Thymus (tissue), 11 donors: ENCODE results near the gene PRG3. TPM values are rescaled to one million over a fixed set of nuclear protein-coding genes. Genes with fewer than 3 reads are reported as not detected.

ENCODE experiments used
- DNase-seq, 9 donors: peaks; one replicate each; pipeline ENCODE4 v3.0.0-alpha.2; 2013; ENCODE audit warnings: low spot score in 9 of 9, low read depth in 6 of 9, missing footprints in 1 of 9
- H3K27ac ChIP-seq, 2 donors: one replicate each; pipeline ENCODE4 v1.5.1; 2013; ENCODE audit warnings: control low read depth in 1 of 2, low read depth in 1 of 2, low read length in 1 of 2, mild to moderate bottlenecking in 1 of 2, moderate library complexity in 1 of 2
- H3K27me3 ChIP-seq, 2 donors: one replicate each; pipeline ENCODE4 v1.5.1; 2013; ENCODE audit warnings: low read length in 1 of 2; ENCODE audit not compliant: control insufficient read depth in 2 of 2, insufficient read depth in 1 of 2
- H3K36me3 ChIP-seq, 2 donors: one replicate each; pipeline ENCODE4 v1.5.1; 2013; ENCODE audit warnings: low read length in 1 of 2, mild to moderate bottlenecking in 1 of 2, moderate library complexity in 1 of 2; ENCODE audit not compliant: control insufficient read depth in 2 of 2, insufficient read depth in 2 of 2
- H3K4me1 ChIP-seq, 2 donors: one replicate each; pipeline ENCODE4 v1.5.1; 2013; ENCODE audit warnings: low read length in 2 of 2; ENCODE audit not compliant: control insufficient read depth in 2 of 2, insufficient read depth in 2 of 2
- H3K4me3 ChIP-seq, 2 donors: one replicate each; pipeline ENCODE4 v1.5.1; 2013; ENCODE audit warnings: low read length in 2 of 2, control low read depth in 1 of 2, mild to moderate bottlenecking in 1 of 2
- H3K9me3 ChIP-seq, 2 donors: one replicate each; pipeline ENCODE4 v1.5.1; 2013; ENCODE audit warnings: low read length in 1 of 2, mild to moderate bottlenecking in 1 of 2; ENCODE audit not compliant: control insufficient read depth in 2 of 2, insufficient read depth in 1 of 2
- WGBS: extraction: QIAGEN DNeasy Blood & Tissue Kit; methylation state at CpG from one replicate; pipeline ENCODE4 v1.1.7; 2013; 5-methylcytosine and 5-hydroxymethylcytosine counted together
- polyA plus RNA-seq: library from polyadenylated mRNA; stranded (reverse); fragments of 200-250 nt; gene quantifications from one replicate; pipeline ENCODE4 v1.2.3, GENCODE V29; 2013
- total RNA-seq: library from RNA; stranded (reverse); fragments of 120-200 nt; gene quantifications from one replicate; pipeline ENCODE4 v1.2.4, GENCODE V29; 2013
- donor health status: healthy.

Gene PRG3
- total and polyA plus RNA-seq, 2 donors = 2.5 to 83.9 TPM

DNA sequence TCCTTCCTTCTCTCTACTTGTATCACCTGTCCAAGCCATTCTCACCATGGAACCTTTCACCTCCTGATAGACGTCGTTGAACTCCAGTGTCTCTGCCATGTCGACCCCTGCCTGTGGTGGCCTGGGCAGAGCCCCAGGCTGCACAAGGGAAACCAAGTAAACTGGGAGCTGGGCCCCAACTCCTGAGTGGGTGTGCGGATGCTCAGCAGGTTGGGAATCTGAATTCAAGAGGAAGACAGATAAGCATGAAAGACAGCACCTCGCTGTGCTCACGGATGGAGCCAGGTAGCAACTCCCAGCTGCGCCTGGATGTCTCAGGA lies 46.0 kb downstream of the PRG3 start:
- WGBS = 16% methylated on average over 7 of the region's 7 CpGs
- Histone ChIP-seq H3K4me3 (peak overlapping the region; percentile 88 to 91), H3K27me3 (peaks cover 0 to under 1% of the 10 kb centered on the region in 2 donors), H3K4me1 (peaks cover 7 to 19% of the 10 kb centered on the region in 2 donors), H3K36me3 (peaks cover 32 to 41% of the 10 kb centered on the region in 2 donors), H3K9me3 (no peaks in the 10 kb centered on the region), H3K27ac (peak overlapping the region; percentile 74 to 88)
- no peak for DNase-seq

GRCh38 chr11:57332694-57333440 lies 48.1 kb downstream of the PRG3 start:
- Histone ChIP-seq H3K27me3 (no peaks in the 10 kb centered on the region), H3K4me3 (no peak overlapping the region), H3K9me3 (no peaks in the 10 kb centered on the region), H3K4me1 (peaks cover 7 to 19% of the 10 kb centered on the region in 2 donors), H3K27ac (no peak overlapping the region), H3K36me3 (peaks cover 50 to 61% of the 10 kb centered on the region in 2 donors)
- no peak for DNase-seq
- 97% methylated on average over 11 of the region's 11 CpGs for WGBS

DNA sequence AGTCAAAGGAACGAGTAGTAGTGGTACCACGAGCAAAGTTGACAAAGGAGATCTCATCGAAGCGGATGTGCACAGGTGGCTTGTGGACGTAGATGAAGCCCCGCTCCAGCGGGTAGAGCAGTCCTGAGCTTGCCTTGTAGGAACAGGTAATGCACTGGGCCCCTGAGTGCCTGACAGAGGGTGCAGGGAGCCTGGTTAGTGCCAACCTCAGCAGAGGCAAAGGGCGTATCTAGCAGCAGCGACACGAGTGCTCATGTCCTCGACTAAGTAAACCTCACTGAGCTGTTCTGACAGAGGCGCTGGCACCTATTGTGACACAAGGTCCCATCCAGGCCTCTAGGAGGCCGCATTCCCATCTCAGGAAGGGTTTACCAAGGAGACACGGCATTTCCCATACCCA lies 49.2 kb downstream of the PRG3 start:
- no peak for DNase-seq
- WGBS = 97% methylated on average over 14 of the region's 14 CpGs
- Histone ChIP-seq H3K36me3 (peaks cover 60 to 71% of the 10 kb centered on the region in 2 donors), H3K4me1 (peaks cover 7 to 19% of the 10 kb centered on the region in 2 donors), H3K9me3 (no peaks in the 10 kb centered on the region), H3K27me3 (no peaks in the 10 kb centered on the region), H3K27ac (no peak overlapping the region), H3K4me3 (no peak overlapping the region)

DNA sequence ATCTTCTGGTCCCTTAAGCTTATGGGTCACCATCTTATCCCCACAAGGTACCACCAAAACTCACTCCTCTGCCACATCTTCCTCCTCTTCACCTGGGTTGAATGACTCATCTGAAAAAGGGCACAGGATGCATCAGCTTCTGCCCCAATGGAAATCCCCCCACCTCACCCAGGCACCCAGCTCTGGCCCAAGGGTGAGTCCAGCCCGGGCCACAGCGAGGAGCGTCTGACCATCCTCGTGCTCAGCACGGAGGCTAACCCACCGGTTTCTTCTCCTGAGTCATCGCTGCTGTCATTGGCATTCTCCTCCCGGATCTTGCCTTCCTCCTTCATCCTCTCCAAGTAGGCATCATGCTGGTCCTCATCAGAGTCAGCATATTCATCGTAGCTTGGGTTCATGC lies 50.9 kb downstream of the PRG3 start:
- peaks cover 66 to 80% of the 10 kb centered on the region in 2 donors for H3K36me3 ChIP-seq
- DNase-seq = no peak
- 93% methylated on average over 9 of the region's 9 CpGs for WGBS

GRCh38 chr11:57327721-57328120 lies 53.2 kb downstream of the PRG3 start:
- H3K4me3 ChIP-seq = no peak overlapping the region
- no peak overlapping the region for H3K27ac ChIP-seq
- 98% methylated on average over 5 of the region's 5 CpGs for WGBS
- H3K9me3 ChIP-seq = no peaks in the 10 kb centered on the region
- H3K4me1 ChIP-seq = peaks cover 13 to 23% of the 10 kb centered on the region in 2 donors
- no peaks in the 10 kb centered on the region for H3K27me3 ChIP-seq
- no peak for DNase-seq
- peaks cover 60 to 66% of the 10 kb centered on the region in 2 donors for H3K36me3 ChIP-seq

More for the DNA sequence above, 50.9 kb downstream of the PRG3 start:
- Histone ChIP-seq H3K9me3 (no peaks in the 10 kb centered on the region), H3K4me3 (no peak overlapping the region), H3K27ac (no peak overlapping the region), H3K4me1 (peaks cover 8 to 26% of the 10 kb centered on the region in 2 donors), H3K27me3 (no peaks in the 10 kb centered on the region)

Other genes starting within 250 kb of the PRG3 start
- gene LRRC55, start 199.2 kb downstream of the PRG3 start, total RNA-seq = 2.0 TPM
- 0.25 TPM for gene LRRC55, start 199.2 kb downstream of the PRG3 start, polyA plus RNA-seq
- gene APLNR, start 143.9 kb downstream of the PRG3 start, total RNA-seq = 8.7 TPM
- gene APLNR, start 143.9 kb downstream of the PRG3 start, polyA plus RNA-seq = 1.2 TPM
- gene TNKS1BP1, start 56.2 kb downstream of the PRG3 start, total RNA-seq = 22.8 TPM
- gene TNKS1BP1, start 56.2 kb downstream of the PRG3 start, polyA plus RNA-seq = 237 TPM
- 110 TPM for gene SSRP1, start 45.3 kb downstream of the PRG3 start, total RNA-seq
- 48.8 TPM for gene SSRP1, start 45.3 kb downstream of the PRG3 start, polyA plus RNA-seq
- gene P2RX3, start 42.8 kb downstream of the PRG3 start, total RNA-seq = 0.76 TPM
- 0.02 TPM for gene P2RX3, start 42.8 kb downstream of the PRG3 start, polyA plus RNA-seq
- gene PRG2, start 9.5 kb upstream of the PRG3 start, total RNA-seq = 212 TPM
- gene PRG2, start 9.5 kb upstream of the PRG3 start, polyA plus RNA-seq = 14.6 TPM
- gene SLC43A3, start 46.0 kb upstream of the PRG3 start, total RNA-seq = 17.8 TPM
- gene SLC43A3, start 46.0 kb upstream of the PRG3 start, polyA plus RNA-seq = 28.7 TPM
- 0.42 TPM for gene RTN4RL2, start 79.4 kb upstream of the PRG3 start, total RNA-seq
- gene RTN4RL2, start 79.4 kb upstream of the PRG3 start, polyA plus RNA-seq = 1.4 TPM
- 2.3 TPM for gene SLC43A1, start 134.6 kb upstream of the PRG3 start, total RNA-seq
- gene SLC43A1, start 134.6 kb upstream of the PRG3 start, polyA plus RNA-seq = 5.1 TPM
- 46.3 TPM for gene TIMM10, start 149.6 kb upstream of the PRG3 start, total RNA-seq
- gene TIMM10, start 149.6 kb upstream of the PRG3 start, polyA plus RNA-seq = 49.3 TPM
- 0.05 TPM for gene SMTNL1, start 156.4 kb upstream of the PRG3 start, total RNA-seq
- 0.05 TPM for gene SMTNL1, start 156.4 kb upstream of the PRG3 start, polyA plus RNA-seq
- gene UBE2L6, start 186.5 kb upstream of the PRG3 start, total RNA-seq = 119 TPM
- gene UBE2L6, start 186.5 kb upstream of the PRG3 start, polyA plus RNA-seq = 98.7 TPM
- gene SERPING1, start 216.5 kb upstream of the PRG3 start, total RNA-seq = 9.8 TPM
- 164 TPM for gene SERPING1, start 216.5 kb upstream of the PRG3 start, polyA plus RNA-seq